Thyroid gland (tissue), 4 donors: ENCODE results near the gene TBC1D2. TPM values are rescaled to one million over a fixed set of nuclear protein-coding genes. Genes with fewer than 3 reads are reported as not detected.

Experiments used
- DNase-seq, 2 donors: peaks; one replicate each; pipeline ENCODE4 v3.0.0-alpha.2; 2019
- H3K27ac ChIP-seq, 3 donors: fragments of 200-600 bp; sonication (generic); 1 replicate in 2 of 3; 2 replicates in 1 of 3; pipeline ENCODE4 v1.5.1; 2016 to 2019; ENCODE audit warnings: mild to moderate bottlenecking in 1 of 3, moderate library complexity in 1 of 3
- H3K27me3 ChIP-seq: fragments of 200-600 bp; sonication (generic); one replicate; pipeline ENCODE4 v1.5.1; 2019
- H3K36me3 ChIP-seq, 2 donors: fragments of 200-600 bp; sonication (generic); one replicate each; pipeline ENCODE4 v1.5.1; 2016 to 2019
- H3K4me1 ChIP-seq, 2 donors: fragments of 200-600 bp; sonication (generic); one replicate each; pipeline ENCODE4 v1.5.1; 2017 to 2019
- H3K4me3 ChIP-seq, 3 donors: fragments of 200-600 bp; sonication (generic); replicated peaks in 1 of 3; 1 replicate in 2 of 3; 2 replicates in 1 of 3; pipeline ENCODE4 v1.5.1; 2016; ENCODE audit warnings: mild to moderate bottlenecking in 1 of 3
- H3K9me3 ChIP-seq: fragments of 200-600 bp; sonication (generic); one replicate; pipeline ENCODE4 v1.5.1; 2017
- CTCF ChIP-seq, 6 experiments: fragments of 200-600 bp in 3 of 6; fragments of 450-650 bp in 3 of 6; sonication (generic) in 3 of 6; IDR thresholded peaks; one replicate each; pipeline ENCODE4 v1.5.1; 2016 to 2019; ENCODE audit warnings: antibody characterized with exemption in 6 of 6, mild to moderate bottlenecking in 2 of 6, inconsistent platforms in 1 of 6, moderate library complexity in 1 of 6
- POLR2A ChIP-seq, 2 donors: fragments of 450-650 bp; IDR thresholded peaks; one replicate each; pipeline ENCODE4 v1.6.1; 2017; ENCODE audit warnings: antibody characterized with exemption in 2 of 2, mild to moderate bottlenecking in 2 of 2, moderate library complexity in 1 of 2
- WGBS, 2 donors: methylation state at CpG; one replicate each; pipeline ENCODE4 v1.1.5; 2017; 5-methylcytosine and 5-hydroxymethylcytosine counted together
- intact Hi-C: fragments of 100-400 bp; cut with DNase I; formaldehyde crosslinking; loops from one replicate; pipeline ENCODE4 v1.15.1; 2023
- total RNA-seq, 4 donors: library from RNA; depleted of rRNA; stranded (reverse); fragments of >200 nt; gene quantifications; one replicate each; pipeline ENCODE4 v1.2.3, GENCODE V29; 2016

TBC1D2 gene
- total RNA-seq, 4 donors from 2014 or later, result 12.9 to 20.9 (median 18.3) TPM

- intact Hi-C loops, result no loop called here
- H3K4me3 ChIP-seq, result no peak overlapping the region
- no peaks in the 10 kb centered on the region for H3K9me3 ChIP-seq
- no peak for TF ChIP-seq CTCF (IDR thresholded peaks at IDR 0.05)
- H3K4me1 ChIP-seq, result no peaks in the 10 kb centered on the region
- DNase-seq, result no peak
- WGBS, 2 donors, result 90 to 93% methylated on average over 6 of the region's 6 CpGs
- no peaks in the 10 kb centered on the region for H3K36me3 ChIP-seq
- no peaks in the 10 kb centered on the region for H3K27me3 ChIP-seq
- H3K27ac ChIP-seq, result no peak overlapping the region
These were observed 70.4 kb downstream of the TBC1D2 start for GRCh38 chr9:98185021-98185567.

GRCh38 chr9:98184326-98184725, 71.1 kb downstream of the TBC1D2 start:
- no peak overlapping the region for H3K4me3 ChIP-seq
- intact Hi-C loops, result no loop called here
- H3K36me3 ChIP-seq, result no peaks in the 10 kb centered on the region
- no peak for DNase-seq
- H3K27ac ChIP-seq, result no peak overlapping the region
- no peak for TF ChIP-seq CTCF (IDR thresholded peaks at IDR 0.05)
- no peak for TF ChIP-seq POLR2A (IDR thresholded peaks at IDR 0.05)
- H3K4me1 ChIP-seq, result no peaks in the 10 kb centered on the region
- 87 to 94% methylated on average over 6 of the region's 6 CpGs for WGBS, 2 donors
- no peaks in the 10 kb centered on the region for H3K27me3 ChIP-seq
- no peaks in the 10 kb centered on the region for H3K9me3 ChIP-seq

- Histone ChIP-seq H3K27me3 (no peaks in the 10 kb centered on the region), H3K9me3 (no peaks in the 10 kb centered on the region), H3K27ac (no peak overlapping the region), H3K36me3 (no peaks in the 10 kb centered on the region), H3K4me1 (no peaks in the 10 kb centered on the region), H3K4me3 (no peak overlapping the region)
- 88 to 91% methylated on average over 9 of the region's 9 CpGs for WGBS, 2 donors
- intact Hi-C loops, result no loop called here
- TF ChIP-seq POLR2A (IDR thresholded peaks at IDR 0.05), result no peak
- no peak for TF ChIP-seq CTCF (IDR thresholded peaks at IDR 0.05)
- no peak for DNase-seq
These were observed 72.4 kb downstream of the TBC1D2 start for GRCh38 chr9:98182889-98183599.

- Histone ChIP-seq H3K4me3 (no peak overlapping the region), H3K9me3 (no peaks in the 10 kb centered on the region), H3K27me3 (no peaks in the 10 kb centered on the region), H3K4me1 (no peaks in the 10 kb centered on the region), H3K36me3 (no peaks in the 10 kb centered on the region), H3K27ac (no peak overlapping the region)
- intact Hi-C loops, result no loop called here
- 90 to 94% methylated on average over 9 of the region's 9 CpGs for WGBS, 2 donors
- no peak for DNase-seq
- no peak for TF ChIP-seq CTCF (IDR thresholded peaks at IDR 0.05)
- no peak for TF ChIP-seq POLR2A (IDR thresholded peaks at IDR 0.05)
These were observed 73.2 kb downstream of the TBC1D2 start for GRCh38 chr9:98182069-98182820.

- no peak for DNase-seq
- H3K27ac ChIP-seq, result no peak overlapping the region
- H3K4me3 ChIP-seq, result no peak overlapping the region
- no peaks in the 10 kb centered on the region for H3K9me3 ChIP-seq
- no peaks in the 10 kb centered on the region for H3K4me1 ChIP-seq
- H3K36me3 ChIP-seq, result no peaks in the 10 kb centered on the region
- intact Hi-C loops, result no loop called here
- TF ChIP-seq POLR2A (IDR thresholded peaks at IDR 0.05) (no peak), CTCF (IDR thresholded peaks at IDR 0.05) (no peak)
- WGBS, 2 donors, result 93 to 94% methylated on average over 5 of the region's 5 CpGs
- H3K27me3 ChIP-seq, result no peaks in the 10 kb centered on the region
These were observed 73.7 kb downstream of the TBC1D2 start for GRCh38 chr9:98181746-98182068.
